Esophagus squamous epithelium (tissue), 5 donors: ENCODE measurements around the gene APLN. TPM values are rescaled to one million over a fixed set of nuclear protein-coding genes. Genes with fewer than 3 reads are reported as not detected.

Source experiments
- DNase-seq: peaks from one replicate; lab custom pipeline; 2025; lab: John Stamatoyannopoulos, UW
- H3K27ac ChIP-seq, 4 donors: fragments of 200-600 bp; sonication (generic); one replicate each; pipeline ENCODE4 v1.5.1; 2016 to 2019; ENCODE audit warnings: mild to moderate bottlenecking in 1 of 4
- H3K27me3 ChIP-seq, 4 donors: fragments of 200-600 bp; sonication (generic); 1 replicate in 3 of 4; 2 replicates in 1 of 4; pipeline versions ENCODE4 v1.5.1 to v1.6.0; 2017 to 2021; ENCODE audit warnings: antibody characterized with exemption in 1 of 4
- H3K36me3 ChIP-seq, 3 donors: fragments of 200-600 bp; sonication (generic); one replicate each; pipeline ENCODE4 v1.5.1; 2016 to 2019
- H3K4me1 ChIP-seq, 3 donors: fragments of 200-600 bp; sonication (generic); one replicate each; pipeline ENCODE4 v1.5.1; 2017 to 2019
- H3K4me3 ChIP-seq, 4 donors: fragments of 200-600 bp; sonication (generic); 1 replicate in 3 of 4; 2 replicates in 1 of 4; pipeline ENCODE4 v1.5.1; 2016 to 2019; ENCODE audit warnings: mild to moderate bottlenecking in 2 of 4, moderate library complexity in 1 of 4
- H3K9me3 ChIP-seq, 3 donors: fragments of 200-600 bp; sonication (generic); one replicate each; pipeline ENCODE4 v1.5.1; 2016 to 2019
- POLR2A ChIP-seq, 4 donors: fragments of 450-650 bp; IDR thresholded peaks; one replicate each; pipeline ENCODE4 v1.6.1; 2017; ENCODE audit warnings: antibody characterized with exemption in 4 of 4, mild to moderate bottlenecking in 4 of 4, moderate library complexity in 3 of 4
- WGBS, 2 donors: methylation state at CpG; one replicate each; pipeline ENCODE4 v1.1.5; 2018; 5-methylcytosine and 5-hydroxymethylcytosine counted together
- intact Hi-C: fragments of 100-400 bp; cut with DNase I; formaldehyde crosslinking; loops from one replicate; pipeline ENCODE4 v1.15.0; 2022
- total RNA-seq, 4 donors: library from RNA; depleted of rRNA; stranded (reverse); fragments of >200 nt; gene quantifications; one replicate each; pipeline ENCODE4 v1.1.0, GENCODE V29; 2016
- TF ChIP-seq, protein P1 (sequence below), 6 experiments: fragments of 450-650 bp in 4 of 6; fragments of 200-600 bp in 2 of 6; sonication (generic) in 2 of 6; IDR thresholded peaks; one replicate each; pipeline ENCODE4 v1.5.1; 2016 to 2019; ENCODE audit warnings: antibody characterized with exemption in 6 of 6, mild to moderate bottlenecking in 4 of 6, moderate library complexity in 4 of 6
- donor health status: DM: yes; HTN: yes; CAD: no.

Gene APLN
- total RNA-seq, 4 donors from 2014 or later, result 0.09 to 0.53 (median 0.44) TPM

DNA sequence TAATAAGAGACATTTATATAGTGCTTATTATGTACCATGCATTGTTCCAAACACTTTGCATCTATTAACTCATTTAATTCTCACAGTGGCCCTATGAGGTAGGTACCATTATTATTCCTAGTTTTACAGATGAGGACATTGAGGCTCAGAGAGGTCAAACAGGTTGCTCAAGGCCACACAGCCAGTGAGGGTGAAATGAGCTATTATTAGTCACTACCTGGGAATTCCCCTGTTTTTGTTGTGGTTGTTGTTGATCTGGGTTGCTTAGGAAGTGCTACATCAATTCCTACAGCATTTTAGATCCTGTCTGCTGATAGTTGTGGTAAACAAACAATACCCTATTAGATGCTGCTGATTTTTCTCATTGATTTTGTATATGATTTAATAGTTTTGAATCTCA lies 41.2 kb downstream of the APLN start:
- DNase-seq, result no peak
- Histone ChIP-seq H3K9me3 (no peaks in the 10 kb centered on the region), H3K27ac (no peak overlapping the region), H3K4me1 (no peaks in the 10 kb centered on the region), H3K4me3 (no peak overlapping the region), H3K27me3 (no peaks in the 10 kb centered on the region), H3K36me3 (no peaks in the 10 kb centered on the region)
- intact Hi-C loops, result no loop called here
- TF ChIP-seq, protein P1, sequence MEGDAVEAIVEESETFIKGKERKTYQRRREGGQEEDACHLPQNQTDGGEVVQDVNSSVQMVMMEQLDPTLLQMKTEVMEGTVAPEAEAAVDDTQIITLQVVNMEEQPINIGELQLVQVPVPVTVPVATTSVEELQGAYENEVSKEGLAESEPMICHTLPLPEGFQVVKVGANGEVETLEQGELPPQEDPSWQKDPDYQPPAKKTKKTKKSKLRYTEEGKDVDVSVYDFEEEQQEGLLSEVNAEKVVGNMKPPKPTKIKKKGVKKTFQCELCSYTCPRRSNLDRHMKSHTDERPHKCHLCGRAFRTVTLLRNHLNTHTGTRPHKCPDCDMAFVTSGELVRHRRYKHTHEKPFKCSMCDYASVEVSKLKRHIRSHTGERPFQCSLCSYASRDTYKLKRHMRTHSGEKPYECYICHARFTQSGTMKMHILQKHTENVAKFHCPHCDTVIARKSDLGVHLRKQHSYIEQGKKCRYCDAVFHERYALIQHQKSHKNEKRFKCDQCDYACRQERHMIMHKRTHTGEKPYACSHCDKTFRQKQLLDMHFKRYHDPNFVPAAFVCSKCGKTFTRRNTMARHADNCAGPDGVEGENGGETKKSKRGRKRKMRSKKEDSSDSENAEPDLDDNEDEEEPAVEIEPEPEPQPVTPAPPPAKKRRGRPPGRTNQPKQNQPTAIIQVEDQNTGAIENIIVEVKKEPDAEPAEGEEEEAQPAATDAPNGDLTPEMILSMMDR (IDR thresholded peaks at IDR 0.05), result no peak
- TF ChIP-seq POLR2A (IDR thresholded peaks at IDR 0.05), result no peak

DNA sequence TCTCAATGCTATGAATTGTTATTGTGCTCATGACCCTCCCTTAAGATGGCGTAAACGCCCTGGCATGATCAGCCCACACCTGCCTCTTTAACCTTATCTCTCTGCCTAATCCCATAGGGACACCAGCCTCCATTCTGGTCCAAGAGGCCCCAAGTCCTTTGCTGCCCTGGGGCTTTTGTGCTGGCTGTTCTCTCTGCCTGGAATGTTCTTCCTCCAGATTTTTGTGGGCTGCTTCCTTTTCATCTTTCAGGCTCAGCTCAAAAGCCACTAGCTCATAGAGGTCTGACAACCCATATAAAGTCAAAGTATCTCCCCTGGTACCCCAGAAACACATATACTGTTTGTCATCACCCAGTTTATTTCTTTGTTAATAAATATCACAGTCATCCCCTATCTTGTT lies 42.4 kb downstream of the APLN start:
- Histone ChIP-seq H3K27ac (no peak overlapping the region), H3K27me3 (peaks cover 0 to 3% (median 0%) of the 10 kb centered on the region in 4 donors), H3K9me3 (no peaks in the 10 kb centered on the region), H3K36me3 (no peaks in the 10 kb centered on the region), H3K4me1 (peaks cover 0 to under 1% (median 0%) of the 10 kb centered on the region in 3 donors), H3K4me3 (no peak overlapping the region)
- DNase-seq, result no peak
- intact Hi-C loops, result no loop called here
- no peak for TF ChIP-seq POLR2A (IDR thresholded peaks at IDR 0.05)
- TF ChIP-seq, protein P1 (IDR thresholded peaks at IDR 0.05), result no peak
- WGBS, 2 donors, result 92% methylated on average over 2 of the region's 2 CpGs; no CpG with 5 or more reads in 1 of the 2 donors

DNA sequence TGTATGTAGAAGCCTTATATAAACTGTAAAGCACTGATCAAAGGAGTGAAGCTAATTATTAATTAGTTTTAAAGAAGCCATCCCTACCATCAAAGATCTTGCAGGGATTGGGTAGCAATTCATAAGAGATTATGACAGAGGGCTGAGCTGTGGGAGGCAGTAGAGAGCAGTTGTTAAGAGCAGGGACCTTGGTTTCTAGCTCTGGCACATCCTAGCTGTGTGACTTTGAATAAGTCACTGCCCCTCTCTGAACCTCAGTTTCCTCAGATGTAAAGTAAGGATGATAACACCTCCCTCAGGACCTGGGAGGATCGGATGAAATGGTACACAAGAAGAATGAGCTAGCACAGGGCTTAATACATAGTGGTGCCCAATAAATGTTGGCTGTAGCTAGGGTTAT lies 45.4 kb downstream of the APLN start:
- no peak for DNase-seq
- Histone ChIP-seq H3K27me3 (peaks cover 0 to 3% (median 0%) of the 10 kb centered on the region in 4 donors), H3K9me3 (no peaks in the 10 kb centered on the region), H3K4me3 (no peak overlapping the region), H3K4me1 (peaks cover 0 to 16% (median 3%) of the 10 kb centered on the region in 3 donors), H3K36me3 (no peaks in the 10 kb centered on the region), H3K27ac (no peak overlapping the region)
- TF ChIP-seq POLR2A (IDR thresholded peaks at IDR 0.05), result no peak
- TF ChIP-seq, protein P1 (IDR thresholded peaks at IDR 0.05), result no peak
- intact Hi-C loops, result loop anchor here (10.0 kb wide), 1 partner anchor 455 kb away; no protein-coding TSS in a partner anchor
- WGBS, 2 donors, result 54% methylated on average over 1 of the region's 1 CpG; no CpG with 5 or more reads in 1 of the 2 donors

DNA sequence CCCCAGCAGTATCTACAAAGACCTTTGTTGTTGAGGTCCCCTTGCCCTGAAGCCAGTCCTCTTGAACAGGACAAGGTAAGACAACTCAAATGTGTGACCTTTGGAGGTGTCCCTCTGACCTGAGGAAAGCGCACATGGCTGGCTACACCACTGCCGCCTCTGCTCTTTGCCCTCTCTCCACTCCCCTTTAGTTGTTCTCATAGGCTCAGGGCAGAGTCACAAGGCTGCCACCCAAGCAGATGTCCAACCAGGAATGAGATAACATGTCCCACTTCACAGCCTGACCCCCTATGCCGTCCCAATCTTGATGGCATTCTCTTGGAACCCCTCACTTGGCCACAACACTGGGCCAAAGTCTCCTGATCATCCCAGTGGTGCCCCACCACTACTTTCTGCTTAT lies 46.3 kb downstream of the APLN start:
- DNase-seq, result no peak
- Histone ChIP-seq H3K9me3 (no peaks in the 10 kb centered on the region), H3K4me3 (no peak overlapping the region), H3K27me3 (peaks cover 0 to 3% (median 0%) of the 10 kb centered on the region in 4 donors), H3K36me3 (no peaks in the 10 kb centered on the region), H3K4me1 (peaks cover 0 to 20% (median 3%) of the 10 kb centered on the region in 3 donors), H3K27ac (no peak overlapping the region)
- intact Hi-C loops, result loop anchor here (10.0 kb wide), 1 partner anchor 456 kb away; no protein-coding TSS in a partner anchor
- WGBS, 2 donors, result 74% methylated on average over 3 of the region's 3 CpGs; no CpG with 5 or more reads in 1 of the 2 donors
- no peak for TF ChIP-seq POLR2A (IDR thresholded peaks at IDR 0.05)
- TF ChIP-seq, protein P1 (IDR thresholded peaks at IDR 0.05), result no peak

DNA sequence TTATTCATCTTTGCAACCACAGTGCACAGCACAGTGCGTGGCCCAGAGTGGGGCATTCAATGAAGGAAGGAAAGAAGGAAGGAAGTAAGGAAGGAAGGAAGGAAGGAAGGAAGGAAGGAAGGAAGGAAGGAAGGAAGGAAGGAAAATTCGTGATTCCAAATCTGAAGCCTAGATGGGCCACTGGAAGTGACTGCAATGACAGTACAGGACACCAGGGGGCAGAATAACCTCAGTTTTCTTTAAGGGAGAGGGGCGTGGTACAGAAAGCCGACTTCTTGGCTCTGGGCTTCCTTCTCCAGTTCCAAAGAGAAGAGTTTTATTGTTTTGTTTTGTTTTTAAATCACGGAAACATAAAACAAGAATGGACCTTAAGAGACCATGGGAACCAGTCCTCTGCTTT lies 47.8 kb downstream of the APLN start:
- H3K4me3 ChIP-seq, result no peak overlapping the region
- peaks cover 0 to 20% (median 3%) of the 10 kb centered on the region in 3 donors for H3K4me1 ChIP-seq
- DNase-seq, result no peak
- peaks cover 0 to 3% (median 0%) of the 10 kb centered on the region in 4 donors for H3K27me3 ChIP-seq
- TF ChIP-seq, protein P1 (IDR thresholded peaks at IDR 0.05), result peak; percentile 68 to 85 (median 80)
- no peak for TF ChIP-seq POLR2A (IDR thresholded peaks at IDR 0.05)
- no peaks in the 10 kb centered on the region for H3K36me3 ChIP-seq
- WGBS, 2 donors, result 3 to 4% methylated on average over 5 of the region's 5 CpGs
- no peak overlapping the region for H3K27ac ChIP-seq
- intact Hi-C loops, result loop anchor here (10.0 kb wide), 1 partner anchor 458 kb away; no protein-coding TSS in a partner anchor
- no peaks in the 10 kb centered on the region for H3K9me3 ChIP-seq
